Panc1 (cell line): ENCODE measurements around the gene BZW1. TPM values are rescaled to one million over a fixed set of nuclear protein-coding genes. Genes with fewer than 3 reads are reported as not detected.

Experiments used
- ATAC-seq: fragments of 200-7000 bp; cut with Tn5 transposase; 2 replicates; pipeline ENCODE4 v1.9.1; 2020; ENCODE audit warnings: mild to moderate bottlenecking, moderate library complexity
- BruUV-seq: library from RNA; stranded (reverse); fragments of 400-500 nt; replicated peaks from 2 replicates; lab custom pipeline; 2021; lab: Mats Ljungman, UMichigan
- CTCF ChIA-PET: fragments of 300-600 bp; sonication (Branson Sonifier 250); formaldehyde crosslinking; loops from one replicate; lab custom pipeline; 2022; ENCODE audit warnings: antibody characterized with exemption; lab: Charles Lee
- POLR2A ChIA-PET: fragments of 300-600 bp; sonication (Branson Sonifier 250); formaldehyde crosslinking; loops from one replicate; lab custom pipeline; 2022; ENCODE audit warnings: antibody characterized with exemption; lab: Charles Lee
- DNase-seq: peaks from one replicate; pipeline ENCODE4 v3.0.0-alpha.2; 2010; ENCODE audit warnings: low read depth, low spot score
- H3K27ac ChIP-seq: 2 replicates; pipeline ENCODE4 v1.5.1; 2011; ENCODE audit warnings: mild to moderate bottlenecking, low read length, inconsistent platforms
- H3K27me3 ChIP-seq: fragments of 200-500 bp; sonication (Bioruptor generic); 2 replicates; pipeline ENCODE4 v1.6.0; 2014; ENCODE audit warnings: low read length, inconsistent platforms; ENCODE audit not compliant: control insufficient read depth, insufficient read depth
- H3K36me3 ChIP-seq: fragments of 200-500 bp; sonication (Bioruptor generic); 2 replicates; pipeline ENCODE4 v1.5.1; 2014; ENCODE audit warnings: inconsistent platforms, mild to moderate bottlenecking, low read length, moderate library complexity; ENCODE audit not compliant: control insufficient read depth, insufficient read depth
- H3K4me1 ChIP-seq: 2 replicates; pipeline ENCODE4 v1.5.1; 2011; ENCODE audit warnings: inconsistent platforms, mild to moderate bottlenecking, low read length, moderate library complexity; ENCODE audit not compliant: control insufficient read depth, insufficient read depth
- H3K4me3 ChIP-seq, 2 experiments: 2 replicates each; pipeline ENCODE4 v1.5.1; 2011 to 2012; ENCODE audit warnings: low read depth in 2 of 2, low read length in 2 of 2, mild to moderate bottlenecking in 2 of 2, inconsistent platforms in 1 of 2, moderate library complexity in 1 of 2
- H3K9me3 ChIP-seq: fragments of 200-500 bp; sonication (Bioruptor generic); 2 replicates; pipeline ENCODE4 v1.5.1; 2014; ENCODE audit warnings: low read depth, mild to moderate bottlenecking, inconsistent platforms, low read length, moderate library complexity; ENCODE audit not compliant: control insufficient read depth, insufficient read depth
- POLR2AphosphoS5 ChIP-seq: IDR thresholded peaks from 2 replicates; pipeline ENCODE4 v1.6.1; 2012; ENCODE audit warnings: mild to moderate bottlenecking, low read depth, low read length, moderate library complexity
- SIN3A ChIP-seq: IDR thresholded peaks from 2 replicates; pipeline ENCODE4 v1.6.1; 2012; ENCODE audit warnings: low read depth, mild to moderate bottlenecking, low read length, moderate library complexity, borderline replicate concordance; ENCODE audit not compliant: insufficient read depth
- TCF7L2 ChIP-seq: IDR thresholded peaks from 2 replicates; pipeline ENCODE4 v1.6.1; 2011; ENCODE audit warnings: mild to moderate bottlenecking, low read depth, low read length, inconsistent platforms
- in situ Hi-C: cut with HindIII; loops from 2 replicates; pipeline ENCODE4 v1.10.0; 2016; ENCODE audit warnings: low sequenced_read_pairs, low pct_unique_long_range_greater_than_20kb
- intact Hi-C: fragments of 100-400 bp; cut with micrococcal nuclease; formaldehyde crosslinking; loops from one replicate; pipeline ENCODE4 v1.10.0; 2022; ENCODE audit not compliant: unreplicated experiment
- total RNA-seq: library from RNA; stranded (reverse); gene quantifications from one replicate; pipeline ENCODE4 v1.2.1, GENCODE V29; 2021; ENCODE audit not compliant: unreplicated experiment
- TF ChIP-seq, protein P1 (sequence below): fragments of 450-650 bp; IDR thresholded peaks from 2 replicates; pipeline ENCODE4 v1.5.1; 2017; ENCODE audit warnings: mild to moderate bottlenecking
- TF ChIP-seq, protein P2 (sequence below), 2 experiments: IDR thresholded peaks; 2 replicates each; pipeline ENCODE4 v1.6.1; 2011 to 2012; ENCODE audit warnings: low read depth in 2 of 2, control low read depth in 1 of 2, low read length in 1 of 2, mild to moderate bottlenecking in 1 of 2, moderate library complexity in 1 of 2; ENCODE audit not compliant: insufficient read depth in 1 of 2

The BZW1 gene
- total RNA-seq, 1 experiment from 2014 or later: 247 TPM

DNA sequence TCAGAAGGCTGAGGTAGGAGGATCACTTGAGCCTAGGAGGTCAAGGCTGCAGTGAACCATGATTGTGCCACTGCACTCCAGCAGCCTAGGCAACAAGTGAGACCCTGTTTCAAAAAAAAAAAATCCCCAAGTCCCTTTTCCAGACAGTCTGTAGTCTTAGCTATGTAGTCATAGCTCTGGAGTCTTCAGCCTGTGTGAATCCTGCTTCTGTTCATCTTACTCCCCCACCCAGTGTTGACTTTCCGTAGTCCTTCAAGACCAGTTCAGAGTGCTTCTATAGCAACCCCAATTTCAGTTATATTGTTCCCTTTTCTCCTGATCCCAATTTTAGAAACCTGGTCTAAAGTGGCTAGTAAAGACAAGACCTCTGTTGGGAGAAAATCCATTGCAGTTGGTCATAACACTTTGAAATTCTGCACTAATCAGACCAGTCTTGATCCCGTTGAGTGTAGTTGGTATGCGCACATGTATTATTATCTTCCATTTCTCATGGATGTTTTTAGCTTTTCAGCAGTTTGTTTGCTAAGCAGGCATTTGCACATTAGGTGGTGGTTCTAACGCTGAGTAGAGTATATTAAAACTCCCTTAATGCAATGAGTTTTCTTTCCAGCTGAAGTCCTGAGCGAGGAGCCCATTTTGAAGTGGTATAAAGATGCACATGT, 9.0 kb downstream of the BZW1 start:
- ATAC-seq (no peak), DNase-seq (no peak)
- Histone ChIP-seq H3K27me3 (no peaks in the 10 kb centered on the region), H3K9me3 (no peaks in the 10 kb centered on the region), H3K4me1 (no peaks in the 10 kb centered on the region), H3K36me3 (peaks cover 48% of the 10 kb centered on the region), H3K27ac (no peak overlapping the region), H3K4me3 (no peak overlapping the region)
- no TSS peak for BruUV-seq
- in situ Hi-C loops: no loop called here
- TF ChIP-seq, protein P1, sequence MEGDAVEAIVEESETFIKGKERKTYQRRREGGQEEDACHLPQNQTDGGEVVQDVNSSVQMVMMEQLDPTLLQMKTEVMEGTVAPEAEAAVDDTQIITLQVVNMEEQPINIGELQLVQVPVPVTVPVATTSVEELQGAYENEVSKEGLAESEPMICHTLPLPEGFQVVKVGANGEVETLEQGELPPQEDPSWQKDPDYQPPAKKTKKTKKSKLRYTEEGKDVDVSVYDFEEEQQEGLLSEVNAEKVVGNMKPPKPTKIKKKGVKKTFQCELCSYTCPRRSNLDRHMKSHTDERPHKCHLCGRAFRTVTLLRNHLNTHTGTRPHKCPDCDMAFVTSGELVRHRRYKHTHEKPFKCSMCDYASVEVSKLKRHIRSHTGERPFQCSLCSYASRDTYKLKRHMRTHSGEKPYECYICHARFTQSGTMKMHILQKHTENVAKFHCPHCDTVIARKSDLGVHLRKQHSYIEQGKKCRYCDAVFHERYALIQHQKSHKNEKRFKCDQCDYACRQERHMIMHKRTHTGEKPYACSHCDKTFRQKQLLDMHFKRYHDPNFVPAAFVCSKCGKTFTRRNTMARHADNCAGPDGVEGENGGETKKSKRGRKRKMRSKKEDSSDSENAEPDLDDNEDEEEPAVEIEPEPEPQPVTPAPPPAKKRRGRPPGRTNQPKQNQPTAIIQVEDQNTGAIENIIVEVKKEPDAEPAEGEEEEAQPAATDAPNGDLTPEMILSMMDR: no peak
- TF ChIP-seq SIN3A (no peak), TCF7L2 (no peak), POLR2AphosphoS5 (no peak)
- TF ChIP-seq, protein P2, sequence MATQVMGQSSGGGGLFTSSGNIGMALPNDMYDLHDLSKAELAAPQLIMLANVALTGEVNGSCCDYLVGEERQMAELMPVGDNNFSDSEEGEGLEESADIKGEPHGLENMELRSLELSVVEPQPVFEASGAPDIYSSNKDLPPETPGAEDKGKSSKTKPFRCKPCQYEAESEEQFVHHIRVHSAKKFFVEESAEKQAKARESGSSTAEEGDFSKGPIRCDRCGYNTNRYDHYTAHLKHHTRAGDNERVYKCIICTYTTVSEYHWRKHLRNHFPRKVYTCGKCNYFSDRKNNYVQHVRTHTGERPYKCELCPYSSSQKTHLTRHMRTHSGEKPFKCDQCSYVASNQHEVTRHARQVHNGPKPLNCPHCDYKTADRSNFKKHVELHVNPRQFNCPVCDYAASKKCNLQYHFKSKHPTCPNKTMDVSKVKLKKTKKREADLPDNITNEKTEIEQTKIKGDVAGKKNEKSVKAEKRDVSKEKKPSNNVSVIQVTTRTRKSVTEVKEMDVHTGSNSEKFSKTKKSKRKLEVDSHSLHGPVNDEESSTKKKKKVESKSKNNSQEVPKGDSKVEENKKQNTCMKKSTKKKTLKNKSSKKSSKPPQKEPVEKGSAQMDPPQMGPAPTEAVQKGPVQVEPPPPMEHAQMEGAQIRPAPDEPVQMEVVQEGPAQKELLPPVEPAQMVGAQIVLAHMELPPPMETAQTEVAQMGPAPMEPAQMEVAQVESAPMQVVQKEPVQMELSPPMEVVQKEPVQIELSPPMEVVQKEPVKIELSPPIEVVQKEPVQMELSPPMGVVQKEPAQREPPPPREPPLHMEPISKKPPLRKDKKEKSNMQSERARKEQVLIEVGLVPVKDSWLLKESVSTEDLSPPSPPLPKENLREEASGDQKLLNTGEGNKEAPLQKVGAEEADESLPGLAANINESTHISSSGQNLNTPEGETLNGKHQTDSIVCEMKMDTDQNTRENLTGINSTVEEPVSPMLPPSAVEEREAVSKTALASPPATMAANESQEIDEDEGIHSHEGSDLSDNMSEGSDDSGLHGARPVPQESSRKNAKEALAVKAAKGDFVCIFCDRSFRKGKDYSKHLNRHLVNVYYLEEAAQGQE (IDR thresholded peaks at IDR 0.05; ENCODE audit: insufficient read depth in 1 of 2, low read depth in 2 of 2, low read length in 1 of 2): no peak
- POLR2A ChIA-PET: no interaction called here
- intact Hi-C loops: no loop called here
- CTCF ChIA-PET: no interaction called here

DNA sequence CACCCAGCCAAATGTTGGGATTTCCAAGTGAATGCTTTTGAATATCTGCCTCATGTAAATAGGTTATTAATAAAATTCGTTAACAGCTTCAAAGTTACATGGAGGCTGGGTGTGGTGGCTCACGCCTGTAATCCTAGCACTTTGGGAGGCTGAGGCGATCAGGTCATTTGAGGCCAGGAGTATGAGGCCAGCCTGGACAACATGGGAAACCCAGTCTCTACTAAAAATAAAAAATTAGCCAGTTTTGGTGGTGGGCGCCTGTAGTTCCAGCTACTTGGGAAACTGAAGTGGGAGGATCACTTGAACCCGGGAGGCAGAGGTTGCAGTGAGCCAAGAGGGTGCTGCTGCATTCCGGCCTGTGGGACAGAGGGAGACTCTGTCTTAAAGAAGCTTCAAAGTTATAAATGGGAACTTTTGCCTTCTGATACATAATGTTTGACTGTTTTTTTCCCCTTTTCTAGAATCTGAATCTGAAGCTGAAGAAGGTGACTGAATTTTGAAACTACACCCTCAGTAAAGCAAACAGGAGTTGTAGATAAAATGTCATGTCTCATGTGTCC, 10.1 kb downstream of the BZW1 start:
- Histone ChIP-seq H3K4me1 (no peaks in the 10 kb centered on the region), H3K36me3 (peaks cover 38% of the 10 kb centered on the region), H3K4me3 (no peak overlapping the region), H3K9me3 (no peaks in the 10 kb centered on the region), H3K27me3 (no peaks in the 10 kb centered on the region), H3K27ac (no peak overlapping the region)
- no TSS peak for BruUV-seq
- DNase-seq (no peak), ATAC-seq (no peak)
- in situ Hi-C loops (no loop called here), intact Hi-C loops (no loop called here)
- CTCF ChIA-PET: no interaction called here
- TF ChIP-seq SIN3A (no peak), POLR2AphosphoS5 (no peak), TCF7L2 (no peak)
- TF ChIP-seq, protein P1: no peak
- TF ChIP-seq, protein P2 (IDR thresholded peaks at IDR 0.05; ENCODE audit: insufficient read depth in 1 of 2, low read depth in 2 of 2, low read length in 1 of 2): no peak
- POLR2A ChIA-PET: no interaction called here
